ENCODE measurements around the gene PHLDA3. TPM values are rescaled to one million over a fixed set of nuclear protein-coding genes. Genes with fewer than 3 reads are reported as not detected.

PHLDA3 gene
- total RNA-seq, 3 donors from 2014 or later (not counting 1 experiment from before 2014, with no cell fraction given): 0.63 to 1.7 (median 1.1) TPM

- no peak for DNase-seq
- H3K27ac ChIP-seq (ENCODE audit: low read length): no peak overlapping the region
- H3K9me3 Mint-ChIP-seq: no peaks in the 10 kb centered on the region
- H3K27me3 Mint-ChIP-seq (ENCODE audit: low read depth in 2 of 2): peaks cover 6 to 7% of the 10 kb centered on the region in 2 donors
- H3K27ac Mint-ChIP-seq: no peak overlapping the region
- 86% methylated on average over 2 of the region's 2 CpGs for WGBS (ENCODE audit: insufficient coverage)
- no peaks in the 10 kb centered on the region for H3K36me3 ChIP-seq (ENCODE audit: control insufficient read depth, insufficient read depth, low read length)
- no peaks in the 10 kb centered on the region for H3K9me3 ChIP-seq (ENCODE audit: control insufficient read depth, insufficient read depth, low read length)
- peaks cover 4 to 22% of the 10 kb centered on the region in 2 donors for H3K4me1 Mint-ChIP-seq
- no peak overlapping the region for H3K4me3 Mint-ChIP-seq
- ATAC-seq: no peak
- no peak overlapping the region for H3K4me3 ChIP-seq (ENCODE audit: low read length)
- intact Hi-C loops (cut with micrococcal nuclease): no loop called here
- H3K36me3 Mint-ChIP-seq: no peaks in the 10 kb centered on the region
- no peak for TF ChIP-seq CTCF (IDR thresholded peaks at IDR 0.05)
- H3K4me1 ChIP-seq (ENCODE audit: control insufficient read depth, insufficient read depth, low read length): peaks cover 17% of the 10 kb centered on the region
- no peaks in the 10 kb centered on the region for H3K27me3 ChIP-seq (ENCODE audit: control insufficient read depth, insufficient read depth, low read length)
These were observed 44.8 kb downstream of the PHLDA3 start for GRCh38 chr1:201424146-201424545.

GRCh38 chr1:201423655-201424054 is 45.3 kb downstream of the PHLDA3 start:
- H3K27me3 Mint-ChIP-seq (ENCODE audit: low read depth in 2 of 2): peaks cover under 1 to 10% of the 10 kb centered on the region in 2 donors
- no peak overlapping the region for H3K4me3 Mint-ChIP-seq
- Histone ChIP-seq H3K27me3 (ENCODE audit: control insufficient read depth, insufficient read depth, low read length) (no peaks in the 10 kb centered on the region), H3K4me1 (ENCODE audit: control insufficient read depth, insufficient read depth, low read length) (peaks cover 17% of the 10 kb centered on the region), H3K9me3 (ENCODE audit: control insufficient read depth, insufficient read depth, low read length) (no peaks in the 10 kb centered on the region), H3K36me3 (ENCODE audit: control insufficient read depth, insufficient read depth, low read length) (no peaks in the 10 kb centered on the region), H3K4me3 (ENCODE audit: low read length) (no peak overlapping the region), H3K27ac (ENCODE audit: low read length) (no peak overlapping the region)
- peaks cover 4 to 22% of the 10 kb centered on the region in 2 donors for H3K4me1 Mint-ChIP-seq
- DNase-seq (no peak), ATAC-seq (no peak)
- H3K36me3 Mint-ChIP-seq: no peaks in the 10 kb centered on the region
- no peaks in the 10 kb centered on the region for H3K9me3 Mint-ChIP-seq
- no peak overlapping the region for H3K27ac Mint-ChIP-seq
- no peak for TF ChIP-seq CTCF (IDR thresholded peaks at IDR 0.05)
- intact Hi-C loops (cut with micrococcal nuclease): no loop called here
- 94% methylated on average over 6 of the region's 6 CpGs for WGBS (ENCODE audit: insufficient coverage)

- Mint-ChIP-seq H3K27me3 (ENCODE audit: low read depth in 2 of 2) (peaks cover 0 to 12% of the 10 kb centered on the region in 2 donors), H3K36me3 (no peaks in the 10 kb centered on the region), H3K4me3 (no peak overlapping the region), H3K9me3 (no peaks in the 10 kb centered on the region), H3K4me1 (peaks cover 4 to 15% of the 10 kb centered on the region in 2 donors), H3K27ac (no peak overlapping the region)
- DNase-seq: no peak
- Histone ChIP-seq H3K4me1 (ENCODE audit: control insufficient read depth, insufficient read depth, low read length) (peaks cover 14% of the 10 kb centered on the region), H3K36me3 (ENCODE audit: control insufficient read depth, insufficient read depth, low read length) (no peaks in the 10 kb centered on the region), H3K9me3 (ENCODE audit: control insufficient read depth, insufficient read depth, low read length) (no peaks in the 10 kb centered on the region), H3K27me3 (ENCODE audit: control insufficient read depth, insufficient read depth, low read length) (no peaks in the 10 kb centered on the region), H3K27ac (ENCODE audit: low read length) (no peak overlapping the region), H3K4me3 (ENCODE audit: low read length) (no peak overlapping the region)
- ATAC-seq: no peak
- intact Hi-C loops (cut with micrococcal nuclease): no loop called here
- WGBS (ENCODE audit: insufficient coverage): 85% methylated on average over 5 of the region's 6 CpGs
- no peak for TF ChIP-seq CTCF (IDR thresholded peaks at IDR 0.05)
These were observed 46.5 kb downstream of the PHLDA3 start for GRCh38 chr1:201422436-201423030.

- no peak overlapping the region for H3K27ac ChIP-seq (ENCODE audit: low read length)
- no peak for DNase-seq
- peaks cover 9% of the 10 kb centered on the region for H3K4me1 ChIP-seq (ENCODE audit: control insufficient read depth, insufficient read depth, low read length)
- peaks cover 4 to 13% of the 10 kb centered on the region in 2 donors for H3K4me1 Mint-ChIP-seq
- no peaks in the 10 kb centered on the region for H3K27me3 ChIP-seq (ENCODE audit: control insufficient read depth, insufficient read depth, low read length)
- no peak for ATAC-seq
- H3K27me3 Mint-ChIP-seq (ENCODE audit: low read depth in 2 of 2): peaks cover 0 to 14% of the 10 kb centered on the region in 2 donors
- WGBS (ENCODE audit: insufficient coverage): 70% methylated on average over 3 of the region's 3 CpGs
- H3K36me3 ChIP-seq (ENCODE audit: control insufficient read depth, insufficient read depth, low read length): no peaks in the 10 kb centered on the region
- no peaks in the 10 kb centered on the region for H3K9me3 Mint-ChIP-seq
- no peak overlapping the region for H3K4me3 ChIP-seq (ENCODE audit: low read length)
- no peaks in the 10 kb centered on the region for H3K36me3 Mint-ChIP-seq
- no peaks in the 10 kb centered on the region for H3K9me3 ChIP-seq (ENCODE audit: control insufficient read depth, insufficient read depth, low read length)
- H3K27ac Mint-ChIP-seq: no peak overlapping the region
- TF ChIP-seq CTCF (IDR thresholded peaks at IDR 0.05): no peak
- intact Hi-C loops (cut with micrococcal nuclease): no loop called here
- no peak overlapping the region for H3K4me3 Mint-ChIP-seq
These were observed 47.0 kb downstream of the PHLDA3 start for GRCh38 chr1:201422026-201422425.
